Fibroblast of lung (primary cell): ENCODE data around the gene POLN. TPM values are rescaled to one million over a fixed set of nuclear protein-coding genes. Genes with fewer than 3 reads are reported as not detected.
A peak's percentile ranks its signal among the peaks of the same experiment; 100 is the strongest.

Source experiments
- DNase-seq, 2 donors: peaks; one replicate each; pipeline versions ENCODE4 v3.0.0 to v3.0.0-alpha.2; 2010; ENCODE audit warnings: low read depth in 2 of 2
- H2AFZ ChIP-seq: 2 replicates; pipeline ENCODE4 v1.5.1; 2012; ENCODE audit warnings: low read length, control low read depth, inconsistent platforms
- H3K27ac ChIP-seq: 2 replicates; pipeline ENCODE4 v1.5.1; 2011; ENCODE audit warnings: low read length, control low read depth; ENCODE audit not compliant: insufficient read depth
- H3K27me3 ChIP-seq: 2 replicates; pipeline ENCODE4 v1.5.1; 2011; ENCODE audit warnings: mild to moderate bottlenecking, low read length; ENCODE audit not compliant: control insufficient read depth, insufficient read depth
- H3K36me3 ChIP-seq: 2 replicates; pipeline ENCODE4 v1.5.1; 2011; ENCODE audit warnings: low read length; ENCODE audit not compliant: control insufficient read depth, insufficient read depth
- H3K4me1 ChIP-seq: 2 replicates; pipeline ENCODE4 v1.5.1; 2011; ENCODE audit warnings: low read length; ENCODE audit not compliant: control insufficient read depth, insufficient read depth; ENCODE audit errors: extremely low read depth
- H3K4me2 ChIP-seq: 2 replicates; pipeline ENCODE4 v1.5.1; 2011; ENCODE audit warnings: low read length, control low read depth; ENCODE audit not compliant: insufficient read depth; ENCODE audit errors: extremely low read depth
- H3K4me3 ChIP-seq, 4 experiments: fragments of 200-600 bp in 1 of 4; sonication (generic) in 1 of 4; replicated peaks in 1 of 4; 2 replicates each; pipeline ENCODE4 v1.5.1; 2011 to 2016; ENCODE audit warnings: low read length in 4 of 4, low read depth in 3 of 4, mild to moderate bottlenecking in 3 of 4, control low read depth in 2 of 4, inconsistent platforms in 1 of 4, mixed read lengths in 1 of 4; ENCODE audit not compliant: insufficient read depth in 1 of 4; ENCODE audit errors: control extremely low read depth in 1 of 4
- H3K79me2 ChIP-seq: 2 replicates; pipeline ENCODE4 v1.5.1; 2012; ENCODE audit warnings: mild to moderate bottlenecking, low read length, inconsistent platforms; ENCODE audit not compliant: control insufficient read depth, insufficient read depth
- H3K9ac ChIP-seq: 2 replicates; pipeline ENCODE4 v1.5.1; 2011; ENCODE audit warnings: mild to moderate bottlenecking, low read length, control low read depth; ENCODE audit not compliant: insufficient read depth
- H3K9me3 ChIP-seq: 2 replicates; pipeline ENCODE4 v1.5.1; 2012; ENCODE audit warnings: low read depth, low read length; ENCODE audit not compliant: control insufficient read depth, insufficient read depth
- H4K20me1 ChIP-seq: 2 replicates; pipeline ENCODE4 v1.5.1; 2011; ENCODE audit warnings: low read length; ENCODE audit not compliant: control insufficient read depth, insufficient read depth; ENCODE audit errors: extremely low read depth
- EZH2 ChIP-seq: IDR thresholded peaks from 2 replicates; pipeline ENCODE4 v1.5.1; 2012; ENCODE audit warnings: low read length, control low read depth, mild to moderate bottlenecking; ENCODE audit errors: missing control alignments
- polyA plus RNA-seq, 2 donors: library from polyadenylated mRNA; depleted of rRNA in 1 of 2; stranded (reverse) in 1 of 2; unstranded in 1 of 2; fragments of >200 nt; gene quantifications; 2 replicates each; pipeline ENCODE4 v1.2.1, GENCODE V29; 2011 to 2012; ENCODE audit warnings: missing spikeins in 1 of 2
- total RNA-seq: library from RNA; depleted of rRNA; stranded (reverse); fragments of >200 nt; gene quantifications from 2 replicates; pipeline ENCODE4 v1.2.1, GENCODE V29; 2014
- TF ChIP-seq, protein P1 (sequence below), 2 donors: IDR thresholded peaks in 1 of 2; conservative IDR thresholded peaks in 1 of 2; 1 replicate in 1 of 2; 2 replicates in 1 of 2; pipeline ENCODE4 v1.5.1; 2011 to 2012; ENCODE audit warnings: low read length in 2 of 2, control low read depth in 1 of 2, inconsistent platforms in 1 of 2, low read depth in 1 of 2, mild to moderate bottlenecking in 1 of 2

Gene POLN
- total and polyA plus RNA-seq, 2 donors (not counting 1 experiment from before 2014, with no cell fraction given) = 0.58 to 5.6 TPM

DNA sequence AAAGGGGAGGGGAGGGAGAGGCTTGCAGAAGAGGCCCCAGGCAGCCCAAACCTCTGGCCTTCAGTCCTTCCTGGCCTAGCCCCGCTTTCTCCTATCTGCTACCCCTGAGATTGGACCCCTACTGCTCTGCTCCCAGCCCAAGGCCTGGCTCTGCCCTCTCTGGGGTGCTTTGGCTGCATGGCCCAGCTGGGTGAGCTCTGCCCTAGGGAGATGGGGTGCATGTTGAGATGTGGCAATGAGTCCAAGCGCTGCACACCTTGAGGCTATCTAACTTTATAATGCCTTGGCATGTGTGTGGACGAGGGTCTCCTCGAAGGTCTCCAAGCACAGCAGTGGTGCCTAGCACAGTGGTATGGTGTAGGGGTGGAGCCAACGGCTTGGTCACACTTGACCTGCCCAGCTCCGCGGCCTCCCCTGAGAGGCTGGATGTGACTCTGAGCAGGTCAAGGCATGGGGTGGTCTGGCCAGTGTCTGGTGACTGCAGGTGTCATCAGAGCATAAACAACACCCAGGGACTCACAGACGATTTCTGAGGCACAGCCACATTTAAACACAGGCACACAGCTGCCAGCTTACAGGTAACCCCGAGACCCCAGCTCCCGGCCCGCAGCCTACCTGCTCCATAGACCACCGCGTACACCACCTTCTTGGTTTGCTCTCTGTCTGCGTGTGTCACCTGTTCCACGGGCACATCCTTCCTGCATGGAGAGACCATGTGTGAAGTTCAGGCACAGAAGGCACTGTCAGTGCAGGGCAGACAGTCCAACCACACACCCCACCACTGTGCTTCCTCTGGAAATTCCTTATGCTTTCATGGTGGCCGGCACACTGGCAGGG is 146.5 kb downstream of the POLN start:
- no peak overlapping the region for H3K27ac ChIP-seq
- H3K27me3 ChIP-seq = peaks cover 1% of the 10 kb centered on the region
- no peak overlapping the region for H3K4me2 ChIP-seq
- TF ChIP-seq, protein P1, sequence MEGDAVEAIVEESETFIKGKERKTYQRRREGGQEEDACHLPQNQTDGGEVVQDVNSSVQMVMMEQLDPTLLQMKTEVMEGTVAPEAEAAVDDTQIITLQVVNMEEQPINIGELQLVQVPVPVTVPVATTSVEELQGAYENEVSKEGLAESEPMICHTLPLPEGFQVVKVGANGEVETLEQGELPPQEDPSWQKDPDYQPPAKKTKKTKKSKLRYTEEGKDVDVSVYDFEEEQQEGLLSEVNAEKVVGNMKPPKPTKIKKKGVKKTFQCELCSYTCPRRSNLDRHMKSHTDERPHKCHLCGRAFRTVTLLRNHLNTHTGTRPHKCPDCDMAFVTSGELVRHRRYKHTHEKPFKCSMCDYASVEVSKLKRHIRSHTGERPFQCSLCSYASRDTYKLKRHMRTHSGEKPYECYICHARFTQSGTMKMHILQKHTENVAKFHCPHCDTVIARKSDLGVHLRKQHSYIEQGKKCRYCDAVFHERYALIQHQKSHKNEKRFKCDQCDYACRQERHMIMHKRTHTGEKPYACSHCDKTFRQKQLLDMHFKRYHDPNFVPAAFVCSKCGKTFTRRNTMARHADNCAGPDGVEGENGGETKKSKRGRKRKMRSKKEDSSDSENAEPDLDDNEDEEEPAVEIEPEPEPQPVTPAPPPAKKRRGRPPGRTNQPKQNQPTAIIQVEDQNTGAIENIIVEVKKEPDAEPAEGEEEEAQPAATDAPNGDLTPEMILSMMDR (conservative IDR thresholded peaks at IDR 0.05 in 1 of 2, IDR thresholded peaks at IDR 0.05 in 1 of 2; ENCODE audit: low read depth in 1 of 2, low read length in 2 of 2) = no peak
- no peak for TF ChIP-seq EZH2
- H3K9ac ChIP-seq = no peak overlapping the region
- H4K20me1 ChIP-seq = no peaks in the 10 kb centered on the region
- no peaks in the 10 kb centered on the region for H3K79me2 ChIP-seq
- H3K4me1 ChIP-seq = no peaks in the 10 kb centered on the region
- no peak overlapping the region for H3K4me3 ChIP-seq
- no peak overlapping the region for H2AFZ ChIP-seq
- DNase-seq = peak in 1 of 2 donors; percentile 50
- H3K36me3 ChIP-seq = no peaks in the 10 kb centered on the region
- H3K9me3 ChIP-seq = no peaks in the 10 kb centered on the region

DNA sequence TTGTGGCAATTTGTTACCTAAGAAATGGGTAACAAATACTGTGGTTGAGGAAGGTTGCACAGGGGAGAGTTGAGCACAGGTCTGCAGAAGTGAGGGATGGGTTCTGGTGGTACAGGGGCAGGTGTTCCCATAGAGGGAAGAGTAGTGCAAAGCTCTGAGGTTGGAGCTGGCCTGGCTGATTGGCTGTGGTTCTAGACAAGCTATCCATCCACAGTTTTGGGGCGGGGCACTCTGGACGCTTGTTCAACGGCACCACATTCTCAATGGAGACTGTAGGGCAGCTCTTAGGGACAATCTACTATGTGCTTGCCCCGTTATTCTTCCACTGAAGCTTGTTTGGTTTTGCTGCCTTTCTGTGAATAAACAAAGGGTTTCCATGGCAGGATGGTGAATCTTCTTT is 147.4 kb downstream of the POLN start:
- no peaks in the 10 kb centered on the region for H4K20me1 ChIP-seq
- H3K36me3 ChIP-seq = no peaks in the 10 kb centered on the region
- no peaks in the 10 kb centered on the region for H3K9me3 ChIP-seq
- no peak overlapping the region for H2AFZ ChIP-seq
- no peak overlapping the region for H3K4me2 ChIP-seq
- H3K4me1 ChIP-seq = no peaks in the 10 kb centered on the region
- no peak for TF ChIP-seq EZH2
- peaks cover 2% of the 10 kb centered on the region for H3K27me3 ChIP-seq
- H3K27ac ChIP-seq = no peak overlapping the region
- DNase-seq = no peak
- H3K4me3 ChIP-seq = no peak overlapping the region
- no peak overlapping the region for H3K9ac ChIP-seq
- no peaks in the 10 kb centered on the region for H3K79me2 ChIP-seq

DNA sequence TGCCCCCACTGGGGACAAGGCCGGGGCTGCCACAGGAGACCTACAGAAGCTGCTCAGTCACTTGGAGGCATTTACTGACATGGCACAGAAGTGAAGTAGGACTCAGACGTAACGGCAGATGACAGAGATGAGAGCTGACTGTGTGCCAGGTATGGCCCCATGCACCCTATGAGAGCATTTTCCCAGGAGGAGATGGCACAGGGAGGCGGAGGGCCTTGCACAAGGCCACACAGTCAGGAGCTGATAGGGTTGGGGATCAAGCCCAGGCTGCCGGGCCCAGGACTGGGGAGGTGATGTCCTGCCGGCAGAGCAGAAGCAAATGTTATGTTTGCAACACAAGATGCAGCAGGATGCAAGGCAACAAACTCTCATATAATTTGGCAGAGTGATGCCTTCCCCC is 148.7 kb downstream of the POLN start:
- H3K27ac ChIP-seq = no peak overlapping the region
- H3K4me1 ChIP-seq = no peaks in the 10 kb centered on the region
- no peaks in the 10 kb centered on the region for H4K20me1 ChIP-seq
- no peaks in the 10 kb centered on the region for H3K79me2 ChIP-seq
- TF ChIP-seq, protein P1 (conservative IDR thresholded peaks at IDR 0.05 in 1 of 2, IDR thresholded peaks at IDR 0.05 in 1 of 2; ENCODE audit: low read depth in 1 of 2, low read length in 2 of 2) = no peak
- TF ChIP-seq EZH2 = no peak
- H3K4me3 ChIP-seq = no peak overlapping the region
- no peak overlapping the region for H3K4me2 ChIP-seq
- no peaks in the 10 kb centered on the region for H3K36me3 ChIP-seq
- H3K27me3 ChIP-seq = peaks cover 2% of the 10 kb centered on the region
- DNase-seq = no peak
- no peak overlapping the region for H2AFZ ChIP-seq
- H3K9me3 ChIP-seq = no peaks in the 10 kb centered on the region
- no peak overlapping the region for H3K9ac ChIP-seq
